ENCODE measurements around the gene RAD9A.
A peak's percentile ranks its signal among the peaks of the same experiment; 100 is the strongest.

The RAD9A gene

DNA sequence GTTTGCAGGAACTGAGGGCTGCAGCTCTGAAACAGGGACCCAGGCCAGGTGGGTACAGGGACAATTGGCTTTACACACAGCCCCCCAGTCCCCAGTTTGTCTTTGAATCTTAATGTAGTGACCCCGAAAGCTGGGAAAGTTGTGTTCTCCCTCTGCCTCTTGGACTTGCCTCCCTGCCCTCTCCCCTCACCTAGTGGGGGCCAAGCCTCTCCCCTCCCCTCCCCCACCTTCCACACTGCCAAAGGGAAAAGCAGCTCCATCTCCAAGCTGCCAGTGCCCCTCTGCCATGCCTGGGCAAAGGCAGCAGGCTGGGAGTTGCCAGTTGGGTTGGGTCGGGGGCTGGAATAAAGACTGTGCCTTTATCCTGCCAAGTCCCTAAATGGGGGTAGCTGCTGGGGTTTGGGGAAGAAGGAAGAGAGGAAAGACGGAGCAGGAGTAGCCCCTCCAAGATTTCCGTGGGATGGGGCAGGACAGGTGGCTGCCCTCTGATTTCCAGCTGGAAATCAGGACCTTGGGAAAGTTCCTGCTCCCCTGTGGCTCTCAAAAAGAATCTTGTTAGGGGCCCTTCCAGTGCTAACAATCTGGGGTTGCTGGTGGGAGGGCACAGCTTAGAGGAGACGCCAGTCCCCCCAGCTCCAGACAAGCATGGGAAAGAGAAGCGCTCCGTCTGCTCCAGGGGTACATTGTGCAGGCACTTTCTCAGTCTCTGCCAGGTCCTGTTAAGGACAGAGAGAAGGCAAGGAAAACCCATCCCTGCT lies 15.5 kb upstream of the RAD9A start:
- WGBS (ENCODE audit: extremely low coverage, insufficient coverage, low lambda C conversion rate), result no CpG with 5 or more reads among the region's 7 CpGs

DNA sequence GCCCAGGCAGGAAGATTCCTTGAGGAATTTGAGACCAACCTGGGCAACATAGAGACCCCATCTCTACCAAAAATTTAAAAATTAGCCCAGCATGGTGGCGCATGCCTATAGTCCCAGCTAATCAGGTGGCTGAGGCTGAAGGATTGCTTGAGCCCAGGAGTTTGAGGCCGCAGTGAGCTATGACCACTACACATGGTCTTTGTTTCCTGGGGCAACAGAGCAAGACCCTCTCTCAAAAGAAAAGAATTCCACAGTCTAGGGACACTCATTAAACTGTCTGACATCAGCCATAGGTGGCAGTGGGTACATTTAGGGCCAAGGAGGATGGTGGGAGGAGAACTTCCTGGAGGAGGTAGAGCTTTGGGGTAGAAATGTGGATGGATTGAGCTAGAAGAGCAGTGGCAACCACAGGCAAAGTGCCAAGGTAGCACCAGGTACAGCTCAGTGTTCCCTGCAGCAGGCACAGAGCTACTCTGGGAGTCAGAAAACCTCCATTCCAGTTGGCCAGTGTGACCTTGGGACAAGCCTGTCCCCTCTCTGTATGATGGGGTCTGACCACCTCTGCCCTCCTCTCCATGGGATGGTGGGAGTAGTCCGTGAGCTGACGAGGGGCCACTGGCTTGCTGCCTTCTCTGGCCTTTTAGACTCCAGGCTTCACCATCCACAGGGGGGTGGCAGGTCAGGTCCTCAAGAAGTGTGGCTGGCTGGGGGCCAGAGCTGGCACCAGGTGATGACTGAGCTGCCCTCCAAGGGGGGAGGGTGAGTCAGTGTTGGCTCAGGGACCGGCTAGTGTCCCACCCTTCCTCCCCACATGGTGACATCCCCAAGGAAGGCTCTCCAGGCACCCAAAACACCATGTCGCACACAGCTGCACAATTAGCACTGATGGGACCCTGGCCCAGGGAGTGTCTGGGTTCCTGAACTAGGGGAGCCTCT lies 14.6 kb upstream of the RAD9A start:
- no CpG with 5 or more reads among the region's 6 CpGs for WGBS (ENCODE audit: extremely low coverage, insufficient coverage, low lambda C conversion rate)
- Histone ChIP-seq H3K27ac (ENCODE audit: low read depth, low read length) (no peak overlapping the region), H3K79me1 (ENCODE audit: low read length) (no peaks in the 10 kb centered on the region), H3K79me2 (ENCODE audit: control insufficient read depth, insufficient read depth, low read length) (no peaks in the 10 kb centered on the region), H3K9ac (ENCODE audit: low read length) (no peak overlapping the region), H3K18ac (ENCODE audit: low read length) (no peak overlapping the region), H2BK15ac (replicated peaks; ENCODE audit: low read depth) (no peak overlapping the region), H3K27me3 (ENCODE audit: insufficient read depth, low read length, poor library complexity) (no peaks in the 10 kb centered on the region), H2BK120ac (ENCODE audit: low read depth, low read length) (no peak overlapping the region), H4K5ac (ENCODE audit: low read length) (no peak overlapping the region), H3K56ac (ENCODE audit: low read length) (no peak overlapping the region), H3K4ac (ENCODE audit: low read depth, low read length) (no peak overlapping the region), H2BK5ac (ENCODE audit: low read length) (no peak overlapping the region), H3K36me3 (ENCODE audit: control insufficient read depth, insufficient read depth, low read length) (no peaks in the 10 kb centered on the region), H3K23ac (ENCODE audit: low read length) (no peak overlapping the region), H3K4me1 (ENCODE audit: control insufficient read depth, low read depth, low read length) (peaks cover 14% of the 10 kb centered on the region), H3K4me3 (ENCODE audit: low read length) (no peak overlapping the region), H2AK5ac (ENCODE audit: low read length) (no peak overlapping the region), H4K8ac (ENCODE audit: low read depth, low read length) (no peak overlapping the region), H3K4me2 (ENCODE audit: low read length) (no peak overlapping the region)
- DNase-seq, result no peak

More for the DNA sequence above, 15.5 kb upstream of the RAD9A start:
- no peak for DNase-seq
- Histone ChIP-seq H3K36me3 (ENCODE audit: control insufficient read depth, insufficient read depth, low read length) (no peaks in the 10 kb centered on the region), H2BK15ac (replicated peaks; ENCODE audit: low read depth) (no peak overlapping the region), H4K5ac (ENCODE audit: low read length) (no peak overlapping the region), H3K4me2 (ENCODE audit: low read length) (peak overlapping the region; percentile 18), H3K18ac (ENCODE audit: low read length) (no peak overlapping the region), H3K4me3 (ENCODE audit: low read length) (no peak overlapping the region), H3K27ac (ENCODE audit: low read depth, low read length) (no peak overlapping the region), H3K79me1 (ENCODE audit: low read length) (no peaks in the 10 kb centered on the region), H3K4ac (ENCODE audit: low read depth, low read length) (no peak overlapping the region), H3K4me1 (ENCODE audit: control insufficient read depth, low read depth, low read length) (peaks cover 19% of the 10 kb centered on the region), H3K27me3 (ENCODE audit: insufficient read depth, low read length, poor library complexity) (no peaks in the 10 kb centered on the region), H3K23ac (ENCODE audit: low read length) (peak overlapping the region; percentile 32), H3K9ac (ENCODE audit: low read length) (peak overlapping the region; percentile 69), H2BK120ac (ENCODE audit: low read depth, low read length) (no peak overlapping the region), H2BK5ac (ENCODE audit: low read length) (peak overlapping the region; percentile 18), H3K56ac (ENCODE audit: low read length) (peak overlapping the region; percentile 93), H2AK5ac (ENCODE audit: low read length) (no peak overlapping the region), H4K8ac (ENCODE audit: low read depth, low read length) (no peak overlapping the region), H3K79me2 (ENCODE audit: control insufficient read depth, insufficient read depth, low read length) (no peaks in the 10 kb centered on the region)

DNA sequence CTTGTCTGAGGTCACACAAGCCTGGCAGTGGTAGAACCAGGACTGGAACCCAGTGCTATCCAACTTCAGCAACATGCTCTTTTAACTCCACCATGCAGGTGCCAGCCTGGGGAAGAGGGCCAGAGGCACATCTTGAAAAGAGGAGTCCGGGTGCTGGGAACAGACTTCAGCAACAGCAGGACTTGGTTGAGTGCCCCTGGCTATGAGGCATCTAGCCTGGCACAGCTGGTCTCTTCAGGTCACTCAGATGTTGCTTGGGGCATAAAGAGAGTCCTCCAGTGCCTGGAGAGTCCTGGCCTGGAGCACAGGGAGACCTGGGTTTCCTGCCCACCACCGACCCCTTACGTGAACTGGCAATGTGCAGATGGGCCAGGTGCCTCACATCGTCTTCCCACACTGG lies 13.2 kb upstream of the RAD9A start:
- no CpG with 5 or more reads among the region's 4 CpGs for WGBS (ENCODE audit: extremely low coverage, insufficient coverage, low lambda C conversion rate)
- no peak for DNase-seq
- Histone ChIP-seq H3K4ac (ENCODE audit: low read depth, low read length) (no peak overlapping the region), H3K4me1 (ENCODE audit: control insufficient read depth, low read depth, low read length) (peaks cover 14% of the 10 kb centered on the region), H2BK5ac (ENCODE audit: low read length) (no peak overlapping the region), H2AK5ac (ENCODE audit: low read length) (no peak overlapping the region), H3K56ac (ENCODE audit: low read length) (no peak overlapping the region), H3K27me3 (ENCODE audit: insufficient read depth, low read length, poor library complexity) (no peaks in the 10 kb centered on the region), H3K4me2 (ENCODE audit: low read length) (no peak overlapping the region), H3K23ac (ENCODE audit: low read length) (no peak overlapping the region), H3K18ac (ENCODE audit: low read length) (no peak overlapping the region), H3K27ac (ENCODE audit: low read depth, low read length) (no peak overlapping the region), H3K36me3 (ENCODE audit: control insufficient read depth, insufficient read depth, low read length) (no peaks in the 10 kb centered on the region), H2BK120ac (ENCODE audit: low read depth, low read length) (no peak overlapping the region), H4K8ac (ENCODE audit: low read depth, low read length) (no peak overlapping the region), H3K9ac (ENCODE audit: low read length) (no peak overlapping the region), H4K5ac (ENCODE audit: low read length) (no peak overlapping the region), H2BK15ac (replicated peaks; ENCODE audit: low read depth) (no peak overlapping the region), H3K79me2 (ENCODE audit: control insufficient read depth, insufficient read depth, low read length) (no peaks in the 10 kb centered on the region), H3K79me1 (ENCODE audit: low read length) (no peaks in the 10 kb centered on the region), H3K4me3 (ENCODE audit: low read length) (no peak overlapping the region)

DNA sequence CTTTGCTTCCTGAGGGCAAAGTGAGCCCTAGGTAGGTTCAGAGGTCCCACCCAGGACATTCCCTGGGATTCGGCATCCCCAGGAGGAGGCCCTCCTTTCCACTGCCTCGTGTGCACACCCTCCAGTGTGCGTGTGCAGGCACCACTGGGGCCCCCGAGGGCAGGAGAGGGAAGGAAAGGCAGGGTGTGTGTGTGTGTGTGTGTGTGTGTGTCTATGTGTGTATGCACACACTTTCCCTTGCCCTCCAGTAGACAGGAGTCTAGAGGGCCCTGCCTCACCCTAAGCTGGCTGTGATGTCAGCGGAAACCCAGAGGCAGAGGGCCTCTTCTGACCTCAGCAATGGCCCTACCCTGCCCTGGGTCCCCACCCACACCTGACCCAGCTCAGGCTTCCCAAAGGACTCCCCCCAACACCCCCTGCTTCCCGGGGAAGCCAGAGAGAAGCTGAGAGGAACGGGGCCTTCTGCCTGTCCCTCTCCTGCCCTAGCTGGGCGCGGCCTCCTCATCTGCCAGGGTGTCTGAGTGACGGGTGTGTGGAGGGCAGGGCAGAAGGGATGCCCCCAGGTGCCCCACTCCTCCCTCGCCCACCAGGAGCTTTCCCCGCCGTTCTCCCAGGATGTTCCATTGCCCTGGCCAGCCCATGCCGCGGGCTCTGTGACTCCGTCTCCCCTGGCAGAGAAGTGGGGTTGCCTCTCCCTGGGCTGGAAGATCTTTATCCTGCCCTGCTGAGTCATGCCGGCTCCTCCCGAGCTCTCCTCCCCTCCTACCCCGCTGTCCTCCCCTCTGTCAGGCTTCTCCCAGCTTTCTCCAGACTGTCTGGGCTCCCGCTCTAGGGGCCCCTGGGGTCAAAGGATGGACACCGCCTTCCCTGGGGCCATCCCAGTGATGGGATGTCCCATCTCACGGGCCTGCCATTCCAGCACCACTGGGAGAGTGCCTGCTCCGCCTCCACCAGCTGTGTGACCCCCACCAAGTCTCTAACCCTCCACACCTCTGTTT lies 12.4 kb upstream of the RAD9A start:
- no peak overlapping the region for H2AK5ac ChIP-seq (ENCODE audit: low read length)
- H4K8ac ChIP-seq (ENCODE audit: low read depth, low read length), result no peak overlapping the region
- H3K79me2 ChIP-seq (ENCODE audit: control insufficient read depth, insufficient read depth, low read length), result no peaks in the 10 kb centered on the region
- no peaks in the 10 kb centered on the region for H3K79me1 ChIP-seq (ENCODE audit: low read length)
- WGBS (ENCODE audit: extremely low coverage, insufficient coverage, low lambda C conversion rate), result no CpG with 5 or more reads among the region's 23 CpGs
- no peak overlapping the region for H3K9ac ChIP-seq (ENCODE audit: low read length)
- no peak overlapping the region for H4K5ac ChIP-seq (ENCODE audit: low read length)
- H2BK120ac ChIP-seq (ENCODE audit: low read depth, low read length), result no peak overlapping the region
- no peaks in the 10 kb centered on the region for H3K27me3 ChIP-seq (ENCODE audit: insufficient read depth, low read length, poor library complexity)
- peak overlapping the region; percentile 2 for H3K18ac ChIP-seq (ENCODE audit: low read length)
- H3K4ac ChIP-seq (ENCODE audit: low read depth, low read length), result peak overlapping the region; percentile 46
- H3K36me3 ChIP-seq (ENCODE audit: control insufficient read depth, insufficient read depth, low read length), result no peaks in the 10 kb centered on the region
- H2BK15ac ChIP-seq (replicated peaks; ENCODE audit: low read depth), result no peak overlapping the region
- no peak overlapping the region for H3K4me3 ChIP-seq (ENCODE audit: low read length)
- peaks cover 12% of the 10 kb centered on the region for H3K4me1 ChIP-seq (ENCODE audit: control insufficient read depth, low read depth, low read length)
- DNase-seq, result no peak
- no peak overlapping the region for H2BK5ac ChIP-seq (ENCODE audit: low read length)
- H3K27ac ChIP-seq (ENCODE audit: low read depth, low read length), result no peak overlapping the region
- H3K4me2 ChIP-seq (ENCODE audit: low read length), result no peak overlapping the region
- H3K23ac ChIP-seq (ENCODE audit: low read length), result no peak overlapping the region
- H3K56ac ChIP-seq (ENCODE audit: low read length), result peak overlapping the region; percentile 56

- Histone ChIP-seq H4K8ac (ENCODE audit: low read depth, low read length) (no peak overlapping the region), H3K27me3 (ENCODE audit: insufficient read depth, low read length, poor library complexity) (no peaks in the 10 kb centered on the region), H3K23ac (ENCODE audit: low read length) (no peak overlapping the region), H3K18ac (ENCODE audit: low read length) (no peak overlapping the region), H2BK5ac (ENCODE audit: low read length) (no peak overlapping the region), H2AK5ac (ENCODE audit: low read length) (no peak overlapping the region), H3K9ac (ENCODE audit: low read length) (no peak overlapping the region), H3K4me2 (ENCODE audit: low read length) (no peak overlapping the region), H3K4ac (ENCODE audit: low read depth, low read length) (no peak overlapping the region), H3K36me3 (ENCODE audit: control insufficient read depth, insufficient read depth, low read length) (no peaks in the 10 kb centered on the region), H2BK15ac (replicated peaks; ENCODE audit: low read depth) (no peak overlapping the region), H3K79me2 (ENCODE audit: control insufficient read depth, insufficient read depth, low read length) (no peaks in the 10 kb centered on the region), H2BK120ac (ENCODE audit: low read depth, low read length) (no peak overlapping the region), H3K4me3 (ENCODE audit: low read length) (no peak overlapping the region), H3K4me1 (ENCODE audit: control insufficient read depth, low read depth, low read length) (peaks cover under 1% of the 10 kb centered on the region), H4K5ac (ENCODE audit: low read length) (no peak overlapping the region), H3K79me1 (ENCODE audit: low read length) (no peaks in the 10 kb centered on the region), H3K27ac (ENCODE audit: low read depth, low read length) (no peak overlapping the region), H3K56ac (ENCODE audit: low read length) (no peak overlapping the region)
- DNase-seq, result no peak
- no CpG with 5 or more reads among the region's 13 CpGs for WGBS (ENCODE audit: extremely low coverage, insufficient coverage, low lambda C conversion rate)
These were observed 10.4 kb upstream of the RAD9A start for GRCh38 chr11:67381244-67381972.
